KMS-11 (cell line): ENCODE data around the gene STRBP.
"Not testable (repeated sequence)": the region's sequence is repeated elsewhere in the genome, so short reads cannot be mapped to it uniquely, and the experiment has no call there.

Experiments
- H2AFZ ChIP-seq: fragments of 200-600 bp; sonication (generic); 2 replicates; pipeline ENCODE4 v1.6.1; 2016; ENCODE audit warnings: antibody characterized with exemption, mixed run types, low read depth
- H3K27ac ChIP-seq: fragments of 200-600 bp; sonication (generic); 2 replicates; pipeline ENCODE4 v1.6.1; 2016; ENCODE audit warnings: mild to moderate bottlenecking, mixed run types
- H3K27me3 ChIP-seq: fragments of 200-600 bp; sonication (generic); 2 replicates; pipeline ENCODE4 v1.6.1; 2017; ENCODE audit warnings: mild to moderate bottlenecking, low read depth, mixed run types, moderate library complexity; ENCODE audit not compliant: insufficient read depth
- H3K36me3 ChIP-seq: fragments of 200-600 bp; sonication (generic); 2 replicates; pipeline ENCODE4 v1.6.1; 2017; ENCODE audit warnings: mild to moderate bottlenecking, mixed run types; ENCODE audit not compliant: insufficient read depth
- H3K4me1 ChIP-seq: fragments of 200-600 bp; sonication (generic); 2 replicates; pipeline ENCODE4 v1.6.1; 2016; ENCODE audit warnings: mild to moderate bottlenecking, low read depth, mixed run types; ENCODE audit not compliant: poor library complexity, severe bottlenecking
- H3K4me2 ChIP-seq: fragments of 200-600 bp; sonication (generic); 2 replicates; pipeline ENCODE4 v1.7.0; 2016; ENCODE audit warnings: mild to moderate bottlenecking, mixed run types
- H3K4me3 ChIP-seq: fragments of 200-600 bp; sonication (generic); IDR thresholded peaks from 2 replicates; pipeline ENCODE4 v1.6.1; 2017; ENCODE audit warnings: low read depth, low read length, mixed read lengths; ENCODE audit not compliant: insufficient read depth
- H3K79me2 ChIP-seq: fragments of 200-600 bp; sonication (generic); 2 replicates; pipeline ENCODE4 v1.6.1; 2016; ENCODE audit warnings: low read depth, mixed run types; ENCODE audit not compliant: insufficient read depth
- H3K9ac ChIP-seq: fragments of 200-600 bp; sonication (generic); 2 replicates; pipeline ENCODE4 v1.6.1; 2016; ENCODE audit warnings: mild to moderate bottlenecking, mixed run types
- H4K20me1 ChIP-seq: fragments of 200-600 bp; sonication (generic); 2 replicates; pipeline ENCODE4 v1.6.1; 2016; ENCODE audit warnings: mild to moderate bottlenecking, mixed run types; ENCODE audit not compliant: insufficient read depth
- TF ChIP-seq, protein P1 (sequence below): fragments of 200-600 bp; sonication (generic); conservative IDR thresholded peaks from 2 replicates; pipeline ENCODE4 v1.6.1; 2017; ENCODE audit warnings: low read depth, mild to moderate bottlenecking, antibody characterized with exemption, low read length, moderate library complexity, mixed read lengths

Gene STRBP

DNA sequence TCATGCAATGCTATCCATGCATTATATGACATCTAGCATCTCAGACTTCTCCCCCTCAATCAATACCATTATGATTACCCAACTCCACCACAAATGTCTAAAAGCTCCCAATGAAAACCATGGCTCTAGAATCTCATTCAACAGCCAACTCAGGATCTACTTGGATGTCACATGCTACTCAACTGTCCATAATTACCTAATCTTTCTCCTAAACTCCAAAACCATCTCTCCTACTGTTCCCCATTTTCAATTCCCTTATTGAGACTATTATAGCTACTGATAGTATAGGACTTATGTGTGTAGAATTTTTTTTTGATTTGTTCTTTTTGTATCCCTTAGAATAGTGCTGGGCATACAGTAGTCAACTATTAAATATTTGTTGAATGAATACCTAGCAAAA is 8.2 kb upstream of the STRBP start:
- Histone ChIP-seq H3K4me1 (peaks cover 27% of the 10 kb centered on the region), H3K27ac (no peak overlapping the region), H3K9ac (no peak overlapping the region), H2AFZ (no peak overlapping the region), H3K27me3 (no peaks in the 10 kb centered on the region), H4K20me1 (no peaks in the 10 kb centered on the region), H3K4me2 (no peak overlapping the region), H3K4me3 (no peak overlapping the region), H3K79me2 (no peaks in the 10 kb centered on the region), H3K36me3 (no peaks in the 10 kb centered on the region)
- TF ChIP-seq, protein P1, sequence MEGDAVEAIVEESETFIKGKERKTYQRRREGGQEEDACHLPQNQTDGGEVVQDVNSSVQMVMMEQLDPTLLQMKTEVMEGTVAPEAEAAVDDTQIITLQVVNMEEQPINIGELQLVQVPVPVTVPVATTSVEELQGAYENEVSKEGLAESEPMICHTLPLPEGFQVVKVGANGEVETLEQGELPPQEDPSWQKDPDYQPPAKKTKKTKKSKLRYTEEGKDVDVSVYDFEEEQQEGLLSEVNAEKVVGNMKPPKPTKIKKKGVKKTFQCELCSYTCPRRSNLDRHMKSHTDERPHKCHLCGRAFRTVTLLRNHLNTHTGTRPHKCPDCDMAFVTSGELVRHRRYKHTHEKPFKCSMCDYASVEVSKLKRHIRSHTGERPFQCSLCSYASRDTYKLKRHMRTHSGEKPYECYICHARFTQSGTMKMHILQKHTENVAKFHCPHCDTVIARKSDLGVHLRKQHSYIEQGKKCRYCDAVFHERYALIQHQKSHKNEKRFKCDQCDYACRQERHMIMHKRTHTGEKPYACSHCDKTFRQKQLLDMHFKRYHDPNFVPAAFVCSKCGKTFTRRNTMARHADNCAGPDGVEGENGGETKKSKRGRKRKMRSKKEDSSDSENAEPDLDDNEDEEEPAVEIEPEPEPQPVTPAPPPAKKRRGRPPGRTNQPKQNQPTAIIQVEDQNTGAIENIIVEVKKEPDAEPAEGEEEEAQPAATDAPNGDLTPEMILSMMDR = no peak

DNA sequence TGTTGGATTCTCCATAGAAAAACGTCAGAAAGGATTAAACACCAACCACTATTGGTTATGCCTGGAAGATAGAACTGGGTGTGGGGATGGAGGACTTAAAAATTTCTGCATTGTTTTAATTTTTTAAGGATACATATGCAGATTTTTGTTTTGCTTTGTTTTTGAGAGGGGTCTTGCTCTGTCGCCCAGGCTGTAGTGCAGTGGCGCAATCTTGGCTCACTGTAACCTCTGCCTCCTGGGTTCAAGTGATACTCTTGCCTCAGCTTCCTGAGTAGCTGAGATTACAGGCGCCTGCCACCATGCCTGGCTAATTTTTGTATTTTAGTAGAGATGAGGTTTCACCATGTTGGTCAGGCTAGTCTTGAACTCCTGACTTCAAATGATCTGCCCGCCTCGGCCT is 2.7 kb upstream of the STRBP start:
- not testable (repeated sequence) for H3K27ac ChIP-seq, H3K4me2 ChIP-seq, H3K9ac ChIP-seq, H3K4me3 ChIP-seq, H2AFZ ChIP-seq, H3K36me3 ChIP-seq, H3K79me2 ChIP-seq, H3K27me3 ChIP-seq, H4K20me1 ChIP-seq
- H3K4me1 ChIP-seq = peaks cover 38% of the 10 kb centered on the region

DNA sequence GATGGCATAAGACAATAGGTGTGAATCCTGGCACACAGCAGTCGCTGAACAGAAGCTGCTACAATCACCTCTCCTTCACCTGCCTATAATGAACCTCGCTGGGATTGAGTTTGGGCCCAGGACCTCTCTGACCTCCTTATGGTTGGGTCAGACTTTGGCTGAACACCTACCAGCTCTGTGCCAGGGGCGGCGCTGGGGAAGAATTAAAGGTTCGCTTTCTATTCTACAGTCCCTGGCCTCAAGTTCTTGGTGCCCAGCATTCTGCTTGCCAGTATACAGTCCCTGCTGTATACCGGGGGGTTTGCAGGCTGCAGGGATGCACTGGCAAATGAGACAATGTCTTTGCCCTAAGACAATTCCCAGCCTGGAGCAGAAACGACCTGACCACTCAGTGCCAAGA is 895 bp upstream of the STRBP start:
- peak overlapping the region; percentile 29; the same call in 1 of the 2 replicates for H3K9ac ChIP-seq
- peak overlapping the region; percentile 90 for H3K4me2 ChIP-seq
- no peak overlapping the region for H3K4me3 ChIP-seq
- H3K79me2 ChIP-seq = peaks cover 18% of the 10 kb centered on the region; the same call in 1 of the 2 replicates
- no peaks in the 10 kb centered on the region for H3K36me3 ChIP-seq
- no peaks in the 10 kb centered on the region for H4K20me1 ChIP-seq
- no peaks in the 10 kb centered on the region for H3K27me3 ChIP-seq
- peak overlapping the region; percentile 97 for H2AFZ ChIP-seq
- H3K27ac ChIP-seq = no peak overlapping the region
- TF ChIP-seq, protein P1 = 0 out of 2 replicates have a peak, but pooled peaks have one; percentile 4
- H3K4me1 ChIP-seq = peaks cover 44% of the 10 kb centered on the region

DNA sequence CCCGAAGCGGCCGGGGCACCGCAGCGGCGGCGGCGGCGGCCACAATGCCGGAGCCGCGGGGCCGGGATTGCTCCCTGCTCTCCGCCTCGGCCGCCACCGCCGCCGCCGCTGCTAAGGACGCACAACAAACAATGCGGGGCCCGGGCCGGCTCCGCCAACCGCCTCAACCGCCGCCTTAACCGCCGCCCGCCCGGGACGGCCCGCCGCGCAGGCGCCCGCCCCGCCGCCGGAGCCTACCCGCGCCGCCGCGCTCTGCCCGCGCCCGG is 254 bp downstream of the STRBP start:
- Histone ChIP-seq H4K20me1 (no peaks in the 10 kb centered on the region), H3K4me1 (peaks cover 45% of the 10 kb centered on the region), H3K4me2 (peak overlapping the region; percentile 53), H3K9ac (peak overlapping the region; percentile 49; the same call in 1 of the 2 replicates), H2AFZ (peak overlapping the region; percentile 34; the same call in 1 of the 2 replicates), H3K27me3 (no peaks in the 10 kb centered on the region), H3K79me2 (peaks cover 30% of the 10 kb centered on the region; the same call in 1 of the 2 replicates), H3K4me3 (no peak overlapping the region), H3K36me3 (no peaks in the 10 kb centered on the region), H3K27ac (no peak overlapping the region)
- TF ChIP-seq, protein P1 = no peak

DNA sequence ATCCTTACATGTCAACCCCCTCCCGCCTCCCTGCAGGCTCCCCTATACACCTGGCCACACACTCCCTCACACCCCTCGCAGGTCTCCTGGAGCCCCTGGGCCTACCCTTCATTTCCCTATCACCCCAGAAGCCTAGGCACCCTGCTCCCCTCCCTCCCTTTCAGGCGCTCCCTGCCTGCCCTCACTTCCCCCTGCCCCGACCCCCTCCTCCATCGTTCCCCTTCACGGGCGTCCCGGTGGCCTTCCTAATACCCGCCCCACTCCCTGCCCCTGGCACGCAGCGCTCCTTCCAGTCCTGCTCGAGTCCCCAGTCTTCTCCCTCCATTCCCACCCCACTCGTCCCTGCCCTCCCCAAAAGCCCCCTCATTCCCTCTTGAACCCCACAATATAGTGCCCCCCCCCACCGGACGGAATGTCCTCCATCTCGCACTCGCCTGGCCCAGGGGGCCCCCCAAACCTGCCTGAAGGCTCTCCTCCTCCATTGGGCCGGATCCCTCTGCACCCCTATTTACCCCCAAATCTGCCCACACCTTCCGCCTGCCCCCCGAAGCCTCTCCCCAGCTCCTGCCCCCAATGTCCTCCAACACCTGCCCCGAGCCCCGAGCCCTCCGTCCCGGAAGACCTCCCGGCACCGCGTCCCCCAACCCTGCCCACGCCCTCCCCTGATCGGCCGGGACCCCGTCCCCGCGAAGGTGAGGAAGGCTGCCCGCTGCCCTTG is 746 bp downstream of the STRBP start:
- Histone ChIP-seq H3K9ac (peak overlapping the region; percentile 49; the same call in 1 of the 2 replicates), H3K27me3 (no peaks in the 10 kb centered on the region), H3K4me2 (peak overlapping the region; percentile 53), H2AFZ (peak overlapping the region; percentile 34; the same call in 1 of the 2 replicates), H3K27ac (no peak overlapping the region), H3K36me3 (no peaks in the 10 kb centered on the region), H4K20me1 (no peaks in the 10 kb centered on the region), H3K79me2 (peaks cover 33% of the 10 kb centered on the region; the same call in 1 of the 2 replicates), H3K4me3 (no peak overlapping the region), H3K4me1 (peaks cover 46% of the 10 kb centered on the region)
- TF ChIP-seq, protein P1 = no peak
